Pancreas (tissue), 10 donors: ENCODE data around the gene DBX2. TPM values are rescaled to one million over a fixed set of nuclear protein-coding genes. Genes with fewer than 3 reads are reported as not detected.
A peak's percentile ranks its signal among the peaks of the same experiment; 100 is the strongest.
"Not testable (repeated sequence)": the region's sequence is repeated elsewhere in the genome, so short reads cannot be mapped to it uniquely, and the experiment has no call there.

Experiments used
- ATAC-seq, 4 donors: fragments of 200-7000 bp; cut with Tn5 transposase; one replicate each; pipeline versions ENCODE4 v1.8.0 to v1.9.1; 2020; ENCODE audit warnings: mild to moderate bottlenecking in 4 of 4, moderate library complexity in 4 of 4
- DNase-seq, 6 donors: peaks; one replicate each; pipeline ENCODE4 v3.0.0-alpha.2; 2020
- FAIRE-seq: peaks from 2 replicates; lab custom pipeline; 2012; peaks lifted over from hg19 to GRCh38; lab: Jason Lieb, UNC
- H3K27ac ChIP-seq, 4 donors: fragments of 200-600 bp; sonication (generic); 1 replicate in 3 of 4; 2 replicates in 1 of 4; pipeline versions ENCODE4 v1.5.0 to v1.8.0; 2020
- H3K27me3 ChIP-seq, 4 donors: fragments of 200-600 bp; one replicate each; pipeline ENCODE4 v1.8.0; 2021
- H3K36me3 ChIP-seq, 3 donors: fragments of 200-600 bp; sonication (generic) in 1 of 3; one replicate each; pipeline versions ENCODE4 v1.5.0 to v1.8.0; 2020 to 2021
- H3K4me1 ChIP-seq, 3 donors: fragments of 200-600 bp; one replicate each; pipeline ENCODE4 v1.8.0; 2021
- H3K4me3 ChIP-seq, 4 donors: fragments of 200-600 bp; sonication (generic) in 2 of 4; one replicate each; pipeline versions ENCODE4 v1.5.0 to v1.8.0; 2020 to 2021
- H3K9me3 ChIP-seq, 4 donors: fragments of 200-600 bp; one replicate each; pipeline ENCODE4 v1.8.0; 2021
- WGBS, 2 donors: extraction: QIAGEN DNeasy Blood & Tissue Kit; methylation state at CpG; one replicate each; pipeline ENCODE4 v1.1.7; 2013; 5-methylcytosine and 5-hydroxymethylcytosine counted together
- intact Hi-C, 3 donors: fragments of 100-400 bp; cut with DNase I; formaldehyde crosslinking; loops; one replicate each; pipeline versions ENCODE4 v1.11.1 to v1.14.2; 2022
- polyA plus RNA-seq, 2 donors: library from polyadenylated mRNA; stranded (reverse); fragments of 200-250 nt; gene quantifications; one replicate each; pipeline ENCODE4 v1.2.3, GENCODE V29; 2013
- total RNA-seq, 6 donors: library from RNA; stranded (reverse); fragmentation: NEBNext Ultra II Directional in 4 of 6; extraction: Animal tissue kit (Norgen Biotek cat#: 25700) in 4 of 6; gene quantifications; one replicate each; pipeline versions ENCODE4 v1.2.1 to v1.2.4, GENCODE V29; 2021 to 2023
- TF ChIP-seq, protein P1 (sequence below), 4 donors: fragments of 200-600 bp; sonication (generic) in 3 of 4; IDR thresholded peaks; one replicate each; pipeline versions ENCODE4 v1.5.0 to v1.8.0; 2021; ENCODE audit warnings: antibody characterized with exemption in 4 of 4
- donor health status: healthy with polysubstance abuse.
- donor health status: DM: no; HTN: no; CAD: no; lungs with moderate emphysema.
- donor health status: DM: no; HTN: no; CAD: no.
- donor health status: control.
- donor health status: control.
- donor health status: Bipolar disorder and iron deficiency.
- donor health status: DM: yes; HTN: yes; CAD: no.
- donor health status: DM: no; HTN: no; CAD: no.
- donor health status: DM: no; HTN: no; CAD: no.
- donor health status: DM: yes; HTN: yes; CAD: no.

DBX2 gene
- total and polyA plus RNA-seq, 8 donors = 0.04 to 0.18 (median 0.09) TPM; not detected in 4

DNA sequence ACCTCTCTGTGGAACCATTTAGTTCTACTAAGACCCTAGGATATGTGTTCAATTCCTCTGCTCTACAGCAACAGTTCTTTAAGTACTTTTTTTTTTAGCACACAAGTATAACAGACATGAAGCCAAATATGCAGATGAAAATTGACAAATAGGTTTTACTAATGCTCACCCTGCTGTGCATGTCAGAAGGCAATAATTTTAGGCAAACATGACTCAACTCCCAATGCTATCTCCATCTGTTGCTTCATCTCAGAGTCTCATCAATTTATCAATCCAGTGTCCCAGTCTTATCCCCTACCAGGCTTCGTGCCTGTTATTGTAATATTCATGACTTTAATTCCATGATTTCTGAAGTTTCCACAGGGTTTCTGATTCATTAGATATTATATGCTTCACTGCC lies 57.7 kb downstream of the DBX2 start:
- FAIRE-seq = no peak
- H3K27me3 ChIP-seq = no peaks in the 10 kb centered on the region
- no peak overlapping the region for H3K4me3 ChIP-seq
- H3K4me1 ChIP-seq = no peaks in the 10 kb centered on the region
- H3K27ac ChIP-seq = no peak overlapping the region
- 11 to 47% methylated on average over 1 of the region's 1 CpG for WGBS, 2 donors
- intact Hi-C loops = no loop called here
- DNase-seq = no peak
- no peaks in the 10 kb centered on the region for H3K9me3 ChIP-seq
- TF ChIP-seq, protein P1, sequence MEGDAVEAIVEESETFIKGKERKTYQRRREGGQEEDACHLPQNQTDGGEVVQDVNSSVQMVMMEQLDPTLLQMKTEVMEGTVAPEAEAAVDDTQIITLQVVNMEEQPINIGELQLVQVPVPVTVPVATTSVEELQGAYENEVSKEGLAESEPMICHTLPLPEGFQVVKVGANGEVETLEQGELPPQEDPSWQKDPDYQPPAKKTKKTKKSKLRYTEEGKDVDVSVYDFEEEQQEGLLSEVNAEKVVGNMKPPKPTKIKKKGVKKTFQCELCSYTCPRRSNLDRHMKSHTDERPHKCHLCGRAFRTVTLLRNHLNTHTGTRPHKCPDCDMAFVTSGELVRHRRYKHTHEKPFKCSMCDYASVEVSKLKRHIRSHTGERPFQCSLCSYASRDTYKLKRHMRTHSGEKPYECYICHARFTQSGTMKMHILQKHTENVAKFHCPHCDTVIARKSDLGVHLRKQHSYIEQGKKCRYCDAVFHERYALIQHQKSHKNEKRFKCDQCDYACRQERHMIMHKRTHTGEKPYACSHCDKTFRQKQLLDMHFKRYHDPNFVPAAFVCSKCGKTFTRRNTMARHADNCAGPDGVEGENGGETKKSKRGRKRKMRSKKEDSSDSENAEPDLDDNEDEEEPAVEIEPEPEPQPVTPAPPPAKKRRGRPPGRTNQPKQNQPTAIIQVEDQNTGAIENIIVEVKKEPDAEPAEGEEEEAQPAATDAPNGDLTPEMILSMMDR (IDR thresholded peaks at IDR 0.05) = no peak
- ATAC-seq = no peak
- no peaks in the 10 kb centered on the region for H3K36me3 ChIP-seq

DNA sequence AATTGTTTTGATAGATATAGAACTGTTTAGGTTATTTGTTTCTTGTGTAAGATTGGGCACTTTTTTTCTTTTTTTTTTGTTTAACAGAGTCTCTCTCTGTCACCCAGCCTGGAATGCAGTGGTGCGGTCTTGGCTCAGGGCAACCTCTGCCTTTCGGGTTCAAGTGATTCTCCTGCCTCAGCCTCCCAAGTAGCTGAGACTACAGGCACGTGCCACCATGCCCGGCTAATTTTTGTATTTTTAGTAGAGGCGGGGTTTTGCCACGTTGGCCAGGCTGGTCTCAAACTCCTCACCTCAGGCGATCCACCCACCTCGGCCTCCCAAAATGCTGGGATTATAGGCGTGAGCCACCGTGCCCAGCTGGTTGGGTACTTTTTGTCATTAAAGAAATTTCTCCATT lies 66.0 kb downstream of the DBX2 start:
- H3K36me3 ChIP-seq, H3K4me3 ChIP-seq, H3K4me1 ChIP-seq, H3K27ac ChIP-seq, intact Hi-C loops, ATAC-seq, DNase-seq, H3K9me3 ChIP-seq, FAIRE-seq, H3K27me3 ChIP-seq: not testable (repeated sequence)
- WGBS, 2 donors = 77 to 89% methylated on average over 9 to 10 of the region's 10 CpGs

DNA sequence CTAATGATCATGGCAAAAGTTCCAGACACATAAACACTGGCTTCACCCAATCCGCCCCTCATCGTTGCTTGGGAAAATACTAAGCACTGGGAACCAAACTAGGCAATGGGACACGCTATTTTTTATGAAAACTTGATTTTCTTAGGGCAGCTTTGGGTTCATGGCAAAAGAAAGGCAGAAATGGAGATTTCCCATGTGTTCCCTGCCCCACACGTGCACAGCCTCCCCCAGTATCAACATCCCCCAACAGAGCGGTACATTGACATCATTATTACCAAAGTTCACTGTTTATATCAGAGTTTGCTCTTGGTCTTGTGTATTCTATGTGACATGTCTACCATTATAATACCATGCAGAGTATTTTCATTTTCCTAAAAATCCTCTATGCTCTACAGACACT lies 71.0 kb downstream of the DBX2 start:
- no peak for ATAC-seq
- Histone ChIP-seq H3K9me3 (no peaks in the 10 kb centered on the region), H3K4me3 (no peak overlapping the region), H3K4me1 (no peaks in the 10 kb centered on the region), H3K27me3 (no peaks in the 10 kb centered on the region), H3K36me3 (no peaks in the 10 kb centered on the region), H3K27ac (no peak overlapping the region)
- TF ChIP-seq, protein P1 (IDR thresholded peaks at IDR 0.05) = no peak
- 65 to 70% methylated on average over 5 of the region's 5 CpGs for WGBS, 2 donors
- DNase-seq = no peak
- intact Hi-C loops = no loop called here
- no peak for FAIRE-seq

DNA sequence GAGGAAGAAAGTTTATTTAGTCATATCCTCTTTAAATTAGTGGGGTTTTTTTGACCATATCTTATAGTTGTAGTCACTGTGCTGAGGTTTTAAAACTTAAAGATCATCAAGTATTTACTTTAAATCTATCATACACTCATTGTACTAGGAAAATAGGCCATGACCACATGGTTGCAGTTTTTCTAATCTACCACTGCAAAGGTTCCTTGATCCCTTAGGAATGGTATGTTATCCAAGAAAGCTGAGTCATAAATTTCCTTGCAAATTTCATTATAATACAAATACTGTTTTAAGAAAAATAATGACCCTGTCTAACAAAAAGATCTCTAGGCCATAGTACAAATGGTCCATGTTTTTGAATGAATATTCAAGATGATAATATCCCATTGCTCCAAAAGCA lies 74.7 kb downstream of the DBX2 start:
- no peak for ATAC-seq
- TF ChIP-seq, protein P1 (IDR thresholded peaks at IDR 0.05) = no peak
- no peaks in the 10 kb centered on the region for H3K9me3 ChIP-seq
- intact Hi-C loops = no loop called here
- H3K36me3 ChIP-seq = no peaks in the 10 kb centered on the region
- no peak overlapping the region for H3K27ac ChIP-seq
- no peaks in the 10 kb centered on the region for H3K27me3 ChIP-seq
- no peak for FAIRE-seq
- no peak overlapping the region for H3K4me3 ChIP-seq
- DNase-seq = no peak
- no peaks in the 10 kb centered on the region for H3K4me1 ChIP-seq

DNA sequence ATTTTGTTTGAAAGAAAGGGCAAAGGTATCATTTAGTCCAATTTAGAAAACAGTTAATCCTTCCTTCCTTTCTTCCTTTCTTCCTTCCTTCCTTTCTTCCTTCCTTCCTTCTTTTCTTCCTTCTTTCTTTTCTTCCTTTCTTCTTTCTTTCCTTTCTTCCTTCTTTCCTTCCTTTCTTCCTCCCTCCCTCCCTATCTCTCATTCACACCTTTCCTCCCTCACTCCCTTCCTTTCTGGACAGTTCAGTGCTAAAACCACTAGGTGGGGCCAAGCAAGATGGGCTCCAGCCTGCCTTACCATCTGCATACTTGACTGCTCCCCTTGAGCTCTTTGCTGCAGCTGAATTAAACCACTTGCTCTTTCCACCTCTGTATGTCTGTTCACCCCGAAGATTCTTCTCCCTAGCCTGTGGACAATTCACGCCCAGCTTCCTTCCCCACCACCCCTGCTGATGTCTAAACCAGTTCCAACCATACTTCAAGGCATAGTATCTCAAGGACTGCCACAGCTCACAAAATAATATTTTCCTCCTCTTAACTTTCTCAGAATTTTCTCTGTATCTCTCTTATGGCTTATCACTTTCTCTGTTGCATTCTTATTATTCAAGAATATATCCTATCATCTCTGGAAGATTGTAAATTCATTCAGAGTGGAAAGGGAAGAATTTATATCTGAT lies 78.0 kb downstream of the DBX2 start:
- TF ChIP-seq, protein P1 (IDR thresholded peaks at IDR 0.05) = peak in 1 of 4 donors; percentile 8
- DNase-seq (no peak), FAIRE-seq (no peak), ATAC-seq (no peak)
- Histone ChIP-seq H3K27ac (no peak overlapping the region), H3K4me3 (no peak overlapping the region), H3K27me3 (no peaks in the 10 kb centered on the region), H3K4me1 (no peaks in the 10 kb centered on the region), H3K9me3 (no peaks in the 10 kb centered on the region), H3K36me3 (no peaks in the 10 kb centered on the region)
- 19 to 26% methylated on average over 2 of the region's 2 CpGs for WGBS, 2 donors
- intact Hi-C loops = no loop called here
